ENCODE data around the gene UNC45B. TPM values are rescaled to one million over a fixed set of nuclear protein-coding genes. Genes with fewer than 3 reads are reported as not detected.

Gene UNC45B
- total RNA-seq, 2 donors from 2014 or later: not detected

- Mint-ChIP-seq H3K36me3 (ENCODE audit: low read depth) (no peaks in the 10 kb centered on the region), H3K9me3 (no peaks in the 10 kb centered on the region), H3K27me3 (ENCODE audit: insufficient read depth) (peaks cover 15% of the 10 kb centered on the region), H3K4me1 (no peaks in the 10 kb centered on the region), H3K27ac (no peak overlapping the region), H3K4me3 (no peak overlapping the region)
- Histone ChIP-seq H3K27me3 (ENCODE audit: control insufficient read depth, insufficient read depth, low read length, poor library complexity, severe bottlenecking) (peaks cover 13% of the 10 kb centered on the region), H3K4me1 (ENCODE audit: control insufficient read depth, insufficient read depth, low read length) (no peaks in the 10 kb centered on the region), H3K9me3 (ENCODE audit: control insufficient read depth, low read length) (no peaks in the 10 kb centered on the region), H3K4me3 (ENCODE audit: low read length) (no peak overlapping the region), H3K36me3 (ENCODE audit: control insufficient read depth, insufficient read depth, low read length) (no peaks in the 10 kb centered on the region), H3K9ac (ENCODE audit: extremely low read depth, low read length, poor library complexity, severe bottlenecking) (no peak overlapping the region), H3K27ac (ENCODE audit: low read depth, low read length) (no peak overlapping the region)
- no peak for DNase-seq
- TF ChIP-seq CTCF (conservative IDR thresholded peaks at IDR 0.05): no peak
- WGBS, 2 experiments (ENCODE audit: insufficient coverage in 1 of 2, insufficient read length in 1 of 2): 88 to 93% methylated on average over 2 of the region's 2 CpGs
These were observed 88.3 kb downstream of the UNC45B start for GRCh38 chr17:35235917-35236316.

- Histone ChIP-seq H3K27ac (ENCODE audit: low read depth, low read length) (no peak overlapping the region), H3K27me3 (ENCODE audit: control insufficient read depth, insufficient read depth, low read length, poor library complexity, severe bottlenecking) (peaks cover 13% of the 10 kb centered on the region), H3K9ac (ENCODE audit: extremely low read depth, low read length, poor library complexity, severe bottlenecking) (no peak overlapping the region), H3K36me3 (ENCODE audit: control insufficient read depth, insufficient read depth, low read length) (no peaks in the 10 kb centered on the region), H3K9me3 (ENCODE audit: control insufficient read depth, low read length) (no peaks in the 10 kb centered on the region), H3K4me1 (ENCODE audit: control insufficient read depth, insufficient read depth, low read length) (no peaks in the 10 kb centered on the region), H3K4me3 (ENCODE audit: low read length) (no peak overlapping the region)
- Mint-ChIP-seq H3K9me3 (no peaks in the 10 kb centered on the region), H3K36me3 (ENCODE audit: low read depth) (no peaks in the 10 kb centered on the region), H3K4me3 (no peak overlapping the region), H3K4me1 (peaks cover 5% of the 10 kb centered on the region), H3K27me3 (ENCODE audit: insufficient read depth) (peaks cover 15% of the 10 kb centered on the region), H3K27ac (no peak overlapping the region)
- no peak for TF ChIP-seq CTCF (conservative IDR thresholded peaks at IDR 0.05)
- WGBS, 2 experiments (ENCODE audit: insufficient coverage in 1 of 2, insufficient read length in 1 of 2): 91 to 97% methylated on average over 4 to 5 of the region's 5 CpGs
- DNase-seq: no peak
These were observed 89.2 kb downstream of the UNC45B start for GRCh38 chr17:35236821-35237220.

- no peak for TF ChIP-seq CTCF (conservative IDR thresholded peaks at IDR 0.05)
- no peaks in the 10 kb centered on the region for H3K4me1 ChIP-seq (ENCODE audit: control insufficient read depth, insufficient read depth, low read length)
- no peak overlapping the region for H3K9ac ChIP-seq (ENCODE audit: extremely low read depth, low read length, poor library complexity, severe bottlenecking)
- 83 to 100% methylated on average over 1 to 2 of the region's 2 CpGs for WGBS, 2 experiments (ENCODE audit: insufficient coverage in 1 of 2, insufficient read length in 1 of 2)
- no peaks in the 10 kb centered on the region for H3K36me3 Mint-ChIP-seq (ENCODE audit: low read depth)
- H3K4me1 Mint-ChIP-seq: peaks cover 9% of the 10 kb centered on the region
- H3K9me3 Mint-ChIP-seq: no peaks in the 10 kb centered on the region
- H3K27me3 Mint-ChIP-seq (ENCODE audit: insufficient read depth): peaks cover 15% of the 10 kb centered on the region
- peaks cover 13% of the 10 kb centered on the region for H3K27me3 ChIP-seq (ENCODE audit: control insufficient read depth, insufficient read depth, low read length, poor library complexity, severe bottlenecking)
- DNase-seq: no peak
- H3K4me3 Mint-ChIP-seq: no peak overlapping the region
- no peaks in the 10 kb centered on the region for H3K9me3 ChIP-seq (ENCODE audit: control insufficient read depth, low read length)
- no peaks in the 10 kb centered on the region for H3K36me3 ChIP-seq (ENCODE audit: control insufficient read depth, insufficient read depth, low read length)
- no peak overlapping the region for H3K27ac ChIP-seq (ENCODE audit: low read depth, low read length)
- no peak overlapping the region for H3K4me3 ChIP-seq (ENCODE audit: low read length)
- no peak overlapping the region for H3K27ac Mint-ChIP-seq
These were observed 91.2 kb downstream of the UNC45B start for GRCh38 chr17:35238821-35239220.

Other genes with a start within 250 kb of the UNC45B start
- gene CCT6B, start 186.4 kb upstream of the UNC45B start, total RNA-seq: 1 to 10 TPM in 1 of 2 donors, under 1 TPM in 1; 0.88 to 2.8 TPM
- gene ZNF830, start 186.3 kb upstream of the UNC45B start, total RNA-seq: 10 to 100 TPM; 18.5 to 23.3 TPM
- gene LIG3, start 167.3 kb upstream of the UNC45B start, total RNA-seq: 100 to 1,000 TPM; 110 to 130 TPM
- gene RFFL, start 84.1 kb upstream of the UNC45B start, total RNA-seq: 10 to 100 TPM; 33.8 to 56.6 TPM
- 10 to 100 TPM; 24.8 to 26.0 TPM for gene RAD51D, start 28.0 kb upstream of the UNC45B start, total RNA-seq
- gene FNDC8, start 26.2 kb upstream of the UNC45B start, total RNA-seq: not detected
- gene NLE1, start 5.5 kb upstream of the UNC45B start, total RNA-seq: 10 to 100 TPM; 20.7 to 26.9 TPM
- gene SLC35G3, start 46.6 kb downstream of the UNC45B start, total RNA-seq: not detected
- 10 to 100 TPM; 12.4 TPM for gene SLFN5, start 95.3 kb downstream of the UNC45B start, total RNA-seq
- gene SLFN11, start 225.8 kb downstream of the UNC45B start, total RNA-seq: under 1 TPM; 0.31 to 0.71 TPM

Data from endodermal cell (in vitro differentiated cells).